ENCODE measurements around the gene KRT78.

The KRT78 gene

GRCh38 chr12:52865090-52865944 is 16.5 kb upstream of the KRT78 start:
- H3K36me3 ChIP-seq (ENCODE audit: control insufficient read depth, low read length), result no peaks in the 10 kb centered on the region
- H3K79me2 ChIP-seq (ENCODE audit: control insufficient read depth, low read length), result no peaks in the 10 kb centered on the region
- TF ChIP-seq EZH2phosphoT487 (IDR thresholded peaks at IDR 0.05; ENCODE audit: borderline replicate concordance, low read length), result no peak
- peak; percentile 83 for TF ChIP-seq CTCF (IDR thresholded peaks at IDR 0.05; ENCODE audit: low read depth, low read length, poor library complexity, severe bottlenecking)
- H3K9me2 ChIP-seq (replicated peaks; ENCODE audit: control insufficient read depth, low read length), result no peaks in the 10 kb centered on the region
- no peak overlapping the region for H3K4me3 ChIP-seq (ENCODE audit: low read length)
- no peaks in the 10 kb centered on the region for H3K9me3 ChIP-seq (ENCODE audit: control insufficient read depth, insufficient read depth, low read length)
- H3K4me1 ChIP-seq (ENCODE audit: control insufficient read depth, low read length), result peaks cover 5% of the 10 kb centered on the region
- no peak overlapping the region for H3K4me2 ChIP-seq (ENCODE audit: low read length)
- no peaks in the 10 kb centered on the region for H3K27me3 ChIP-seq (ENCODE audit: control insufficient read depth, low read length)
- no peak overlapping the region for H3K27ac ChIP-seq (ENCODE audit: low read depth, low read length)
- no peaks in the 10 kb centered on the region for H3F3A ChIP-seq (ENCODE audit: control insufficient read depth, insufficient read depth)
- H4K20me1 ChIP-seq (ENCODE audit: control insufficient read depth, insufficient read depth, low read depth, low read length), result no peaks in the 10 kb centered on the region

GRCh38 chr12:52862023-52862422 is 13.2 kb upstream of the KRT78 start:
- Histone ChIP-seq H3K9me3 (ENCODE audit: control insufficient read depth, insufficient read depth, low read length) (no peaks in the 10 kb centered on the region), H3K4me3 (ENCODE audit: low read length) (no peak overlapping the region), H4K20me1 (ENCODE audit: control insufficient read depth, insufficient read depth, low read depth, low read length) (no peaks in the 10 kb centered on the region), H3K27me3 (ENCODE audit: control insufficient read depth, low read length) (no peaks in the 10 kb centered on the region), H3F3A (ENCODE audit: control insufficient read depth, insufficient read depth) (no peaks in the 10 kb centered on the region), H3K9me2 (replicated peaks; ENCODE audit: control insufficient read depth, low read length) (no peaks in the 10 kb centered on the region), H3K4me2 (ENCODE audit: low read length) (no peak overlapping the region), H3K27ac (ENCODE audit: low read depth, low read length) (no peak overlapping the region), H3K36me3 (ENCODE audit: control insufficient read depth, low read length) (no peaks in the 10 kb centered on the region), H3K4me1 (ENCODE audit: control insufficient read depth, low read length) (no peaks in the 10 kb centered on the region), H3K79me2 (ENCODE audit: control insufficient read depth, low read length) (no peaks in the 10 kb centered on the region)
- TF ChIP-seq EZH2phosphoT487 (IDR thresholded peaks at IDR 0.05; ENCODE audit: borderline replicate concordance, low read length), result no peak
- TF ChIP-seq CTCF (IDR thresholded peaks at IDR 0.05; ENCODE audit: low read depth, low read length, poor library complexity, severe bottlenecking), result no peak

GRCh38 chr12:52861511-52861910 is 12.7 kb upstream of the KRT78 start:
- H3K4me3 ChIP-seq (ENCODE audit: low read length), result no peak overlapping the region

More at GRCh38 chr12:52861511-52861910, 12.7 kb upstream of the KRT78 start:
- Histone ChIP-seq H3K9me3 (ENCODE audit: control insufficient read depth, insufficient read depth, low read length) (no peaks in the 10 kb centered on the region), H3K79me2 (ENCODE audit: control insufficient read depth, low read length) (no peaks in the 10 kb centered on the region), H3K27me3 (ENCODE audit: control insufficient read depth, low read length) (no peaks in the 10 kb centered on the region; the same call in 1 of the 2 replicates), H3K4me2 (ENCODE audit: low read length) (no peak overlapping the region), H3F3A (ENCODE audit: control insufficient read depth, insufficient read depth) (no peaks in the 10 kb centered on the region), H3K36me3 (ENCODE audit: control insufficient read depth, low read length) (no peaks in the 10 kb centered on the region), H3K27ac (ENCODE audit: low read depth, low read length) (no peak overlapping the region), H3K4me1 (ENCODE audit: control insufficient read depth, low read length) (no peaks in the 10 kb centered on the region), H4K20me1 (ENCODE audit: control insufficient read depth, insufficient read depth, low read depth, low read length) (no peaks in the 10 kb centered on the region), H3K9me2 (replicated peaks; ENCODE audit: control insufficient read depth, low read length) (no peaks in the 10 kb centered on the region)
- no peak for TF ChIP-seq EZH2phosphoT487 (IDR thresholded peaks at IDR 0.05; ENCODE audit: borderline replicate concordance, low read length)
- TF ChIP-seq CTCF (IDR thresholded peaks at IDR 0.05; ENCODE audit: low read depth, low read length, poor library complexity, severe bottlenecking), result no peak
